AML-193 (cell line): ENCODE measurements around the gene CD248.
A peak's percentile ranks its signal among the peaks of the same experiment; 100 is the strongest.

ENCODE experiments used
- DNase-seq, 2 experiments: peaks; one replicate each; lab custom pipeline; 2025; lab: John Stamatoyannopoulos, UW

Gene CD248

GRCh38 chr11:66341502-66342126, 24.8 kb upstream of the CD248 start:
- no peak for DNase-seq

GRCh38 chr11:66340596-66341501, 24.0 kb upstream of the CD248 start:
- no peak for DNase-seq

- DNase-seq: no peak
Observed at GRCh38 chr11:66339686-66340483, 23.0 kb upstream of the CD248 start.

GRCh38 chr11:66339162-66339675, 22.4 kb upstream of the CD248 start:
- DNase-seq: no peak

- no peak for DNase-seq
Observed at GRCh38 chr11:66338276-66339161, 21.7 kb upstream of the CD248 start.

GRCh38 chr11:66337103-66337899, 20.5 kb upstream of the CD248 start:
- no peak for DNase-seq

- peak; percentile 33 to 58 for DNase-seq
Observed at GRCh38 chr11:66336234-66337102, 19.6 kb upstream of the CD248 start, which contains the start of gene RIN1. Gene RIN1 (minus strand): TSS chr11:66336434. CDS start chr11:66336402, 32 bp downstream.

GRCh38 chr11:66335531-66336233, 18.8 kb upstream of the CD248 start:
- DNase-seq: no peak

GRCh38 chr11:66334605-66335442, 18.0 kb upstream of the CD248 start:
- no peak for DNase-seq

GRCh38 chr11:66333896-66334604, 17.2 kb upstream of the CD248 start:
- DNase-seq: no peak

GRCh38 chr11:66333220-66333877, 16.5 kb upstream of the CD248 start:
- DNase-seq: no peak

- DNase-seq: no peak
Observed at GRCh38 chr11:66332371-66333219, 15.8 kb upstream of the CD248 start.

GRCh38 chr11:66331542-66332370, 14.9 kb upstream of the CD248 start:
- DNase-seq: no peak

- no peak for DNase-seq
Observed at GRCh38 chr11:66330931-66331330, 14.1 kb upstream of the CD248 start.
